PC-3 (cell line): Measurements from ENCODE around the gene PCSK5. TPM values are rescaled to one million over a fixed set of nuclear protein-coding genes. Genes with fewer than 3 reads are reported as not detected.

ENCODE experiments used
- ATAC-seq: fragments of 200-7000 bp; cut with Tn5 transposase; 2 replicates; pipeline ENCODE4 v1.9.1; 2020; ENCODE audit warnings: mild to moderate bottlenecking, moderate library complexity
- BruUV-seq: library from RNA; stranded (reverse); fragments of 400-500 nt; replicated peaks from 2 replicates; lab custom pipeline; 2021; lab: Mats Ljungman, UMichigan
- CTCF ChIA-PET: fragments of 300-600 bp; sonication (Branson Sonifier 250); formaldehyde crosslinking; loops from one replicate; lab custom pipeline; 2022; ENCODE audit warnings: antibody characterized with exemption; lab: Charles Lee
- POLR2A ChIA-PET: fragments of 300-600 bp; sonication (Branson Sonifier 250); formaldehyde crosslinking; loops from one replicate; lab custom pipeline; 2022; ENCODE audit warnings: antibody characterized with exemption; ENCODE audit not compliant: unreplicated experiment; lab: Charles Lee
- DNase-seq: peaks from one replicate; pipeline ENCODE4 v3.0.0-alpha.2; 2015
- H2AFZ ChIP-seq: fragments of 300-600 bp; sonication (generic); 2 replicates; pipeline ENCODE4 v1.6.0; 2016; ENCODE audit warnings: antibody characterized with exemption, low read length
- H3F3A ChIP-seq: fragments of 300-600 bp; sonication (generic); one replicate; pipeline ENCODE4 v1.6.0; 2017; ENCODE audit warnings: antibody characterized with exemption, low read length, control low read depth, mild to moderate bottlenecking; ENCODE audit not compliant: unreplicated experiment
- H3K27ac ChIP-seq: fragments of 300-600 bp; sonication (generic); 2 replicates; pipeline ENCODE4 v1.5.1; 2016; ENCODE audit warnings: mild to moderate bottlenecking, low read length
- H3K27me3 ChIP-seq: fragments of 300-600 bp; sonication (generic); 2 replicates; pipeline ENCODE4 v1.6.1; 2016; ENCODE audit warnings: low read length, mixed read lengths
- H3K36me3 ChIP-seq: fragments of 300-600 bp; sonication (generic); 2 replicates; pipeline ENCODE4 v1.6.1; 2016; ENCODE audit warnings: low read depth, mixed run types, low read length, mixed read lengths
- H3K4me1 ChIP-seq: fragments of 300-600 bp; sonication (generic); 2 replicates; pipeline ENCODE4 v1.5.1; 2016; ENCODE audit warnings: low read length; ENCODE audit not compliant: insufficient read depth
- H3K4me2 ChIP-seq: fragments of 300-600 bp; sonication (generic); 2 replicates; pipeline ENCODE4 v1.6.0; 2016; ENCODE audit warnings: low read length
- H3K4me3 ChIP-seq: fragments of 300-600 bp; sonication (generic); 2 replicates; pipeline ENCODE4 v1.5.1; 2016; ENCODE audit warnings: mild to moderate bottlenecking, low read length, mixed read lengths
- H3K79me2 ChIP-seq: fragments of 300-600 bp; sonication (generic); 2 replicates; pipeline ENCODE4 v1.6.1; 2017; ENCODE audit warnings: low read length, mixed read lengths
- H3K9ac ChIP-seq: fragments of 300-600 bp; sonication (generic); 2 replicates; pipeline ENCODE4 v1.6.0; 2016; ENCODE audit warnings: mild to moderate bottlenecking, low read length
- H3K9me2 ChIP-seq: fragments of 300-600 bp; sonication (generic); replicated peaks from 2 replicates; pipeline ENCODE4 v1.6.1; 2016; ENCODE audit warnings: mixed run types, low read length, mixed read lengths
- H3K9me3 ChIP-seq: fragments of 300-600 bp; sonication (generic); 2 replicates; pipeline ENCODE4 v1.6.1; 2016; ENCODE audit warnings: low read length, mixed read lengths
- H4K20me1 ChIP-seq: fragments of 300-600 bp; sonication (generic); 2 replicates; pipeline ENCODE4 v1.6.1; 2016; ENCODE audit warnings: low read length, mixed read lengths
- EZH2 ChIP-seq: fragments of 300-600 bp; sonication (generic); IDR thresholded peaks from one replicate; pipeline ENCODE4 v1.6.1; 2017; ENCODE audit warnings: antibody characterized with exemption, mild to moderate bottlenecking, low read length; ENCODE audit not compliant: unreplicated experiment
- EZH2phosphoT487 ChIP-seq: fragments of 300-600 bp; sonication (generic); IDR thresholded peaks from 2 replicates; pipeline ENCODE4 v1.6.1; 2018; ENCODE audit warnings: mild to moderate bottlenecking, antibody characterized with exemption, low read length, borderline replicate concordance
- intact Hi-C: fragments of 100-400 bp; cut with micrococcal nuclease; formaldehyde crosslinking; loops from 2 replicates; pipeline ENCODE4 v1.9.0; 2023
- total RNA-seq: library from RNA; depleted of rRNA; stranded (reverse); fragments of >200 nt; gene quantifications from 2 replicates; pipeline ENCODE4 v1.2.3, GENCODE V29; 2014
- TF ChIP-seq, protein P1 (sequence below): fragments of 300-600 bp; sonication (generic); conservative IDR thresholded peaks from 2 replicates; pipeline ENCODE4 v1.5.1; 2017; ENCODE audit warnings: antibody characterized with exemption, low read depth, mild to moderate bottlenecking, low read length

Gene PCSK5
- total RNA-seq, 1 experiment from 2014 or later = not detected

DNA sequence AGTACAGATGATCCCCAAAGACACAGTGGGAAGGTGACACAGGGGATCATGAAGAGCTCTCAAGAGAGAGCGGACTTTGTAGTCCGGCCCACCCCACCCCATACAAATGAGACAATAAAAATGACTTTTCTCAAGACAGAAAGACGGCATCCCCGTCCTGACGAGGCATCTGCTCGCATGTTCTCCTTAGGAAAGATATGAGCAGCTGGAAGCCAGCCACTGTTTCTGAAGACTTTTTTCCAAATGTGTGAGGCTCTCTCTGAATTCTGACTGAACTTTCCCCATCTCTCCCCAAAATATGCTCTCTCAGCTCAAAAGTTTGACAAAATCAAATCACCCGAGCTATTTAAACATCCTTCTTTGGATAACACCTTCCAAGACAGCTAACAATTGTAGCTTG, 398.6 kb downstream of the PCSK5 start:
- CTCF ChIA-PET = no interaction called here
- no TSS peak for BruUV-seq
- no peak overlapping the region for H3K9ac ChIP-seq
- no peaks in the 10 kb centered on the region for H3K27me3 ChIP-seq
- H3K4me2 ChIP-seq = no peak overlapping the region
- H3K4me1 ChIP-seq = no peaks in the 10 kb centered on the region
- no peaks in the 10 kb centered on the region for H3F3A ChIP-seq
- intact Hi-C loops = no loop called here
- H3K9me3 ChIP-seq = no peaks in the 10 kb centered on the region
- no peaks in the 10 kb centered on the region for H3K9me2 ChIP-seq
- TF ChIP-seq EZH2phosphoT487 = no peak
- TF ChIP-seq, protein P1, sequence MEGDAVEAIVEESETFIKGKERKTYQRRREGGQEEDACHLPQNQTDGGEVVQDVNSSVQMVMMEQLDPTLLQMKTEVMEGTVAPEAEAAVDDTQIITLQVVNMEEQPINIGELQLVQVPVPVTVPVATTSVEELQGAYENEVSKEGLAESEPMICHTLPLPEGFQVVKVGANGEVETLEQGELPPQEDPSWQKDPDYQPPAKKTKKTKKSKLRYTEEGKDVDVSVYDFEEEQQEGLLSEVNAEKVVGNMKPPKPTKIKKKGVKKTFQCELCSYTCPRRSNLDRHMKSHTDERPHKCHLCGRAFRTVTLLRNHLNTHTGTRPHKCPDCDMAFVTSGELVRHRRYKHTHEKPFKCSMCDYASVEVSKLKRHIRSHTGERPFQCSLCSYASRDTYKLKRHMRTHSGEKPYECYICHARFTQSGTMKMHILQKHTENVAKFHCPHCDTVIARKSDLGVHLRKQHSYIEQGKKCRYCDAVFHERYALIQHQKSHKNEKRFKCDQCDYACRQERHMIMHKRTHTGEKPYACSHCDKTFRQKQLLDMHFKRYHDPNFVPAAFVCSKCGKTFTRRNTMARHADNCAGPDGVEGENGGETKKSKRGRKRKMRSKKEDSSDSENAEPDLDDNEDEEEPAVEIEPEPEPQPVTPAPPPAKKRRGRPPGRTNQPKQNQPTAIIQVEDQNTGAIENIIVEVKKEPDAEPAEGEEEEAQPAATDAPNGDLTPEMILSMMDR = no peak
- TF ChIP-seq EZH2 = no peak
- no peak for ATAC-seq
- H3K36me3 ChIP-seq = no peaks in the 10 kb centered on the region
- H2AFZ ChIP-seq = no peak overlapping the region
- H3K4me3 ChIP-seq = no peak overlapping the region
- no peaks in the 10 kb centered on the region for H4K20me1 ChIP-seq
- DNase-seq = no peak
- H3K79me2 ChIP-seq = no peaks in the 10 kb centered on the region
- POLR2A ChIA-PET = no interaction called here
- H3K27ac ChIP-seq = no peak overlapping the region

DNA sequence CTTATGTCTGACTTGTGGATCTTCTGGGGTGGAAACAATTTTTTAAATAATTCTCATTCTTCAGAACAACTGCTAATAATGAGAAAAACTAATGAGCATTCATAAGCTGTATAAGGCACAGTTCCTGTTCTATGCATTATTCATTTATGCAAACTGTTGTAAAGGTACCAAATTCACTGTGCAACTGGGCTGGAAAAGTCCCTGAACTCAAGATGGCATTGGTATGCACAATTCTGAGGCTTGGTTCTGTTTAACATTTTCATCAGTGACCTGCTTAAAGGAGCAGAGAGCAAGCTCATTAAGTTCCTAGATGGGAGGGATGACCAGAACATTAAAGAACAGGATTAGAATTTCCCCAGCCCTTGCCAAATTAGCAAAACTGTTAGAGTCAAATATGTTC, 399.2 kb downstream of the PCSK5 start:
- TF ChIP-seq EZH2phosphoT487 (no peak), EZH2 (no peak)
- TF ChIP-seq, protein P1 = no peak
- Histone ChIP-seq H3F3A (no peaks in the 10 kb centered on the region), H4K20me1 (no peaks in the 10 kb centered on the region), H3K9me3 (no peaks in the 10 kb centered on the region), H2AFZ (no peak overlapping the region), H3K4me2 (no peak overlapping the region), H3K79me2 (no peaks in the 10 kb centered on the region), H3K9ac (no peak overlapping the region), H3K4me1 (no peaks in the 10 kb centered on the region), H3K27ac (no peak overlapping the region), H3K36me3 (no peaks in the 10 kb centered on the region), H3K9me2 (no peaks in the 10 kb centered on the region), H3K4me3 (no peak overlapping the region), H3K27me3 (no peaks in the 10 kb centered on the region)
- ChIA-PET CTCF (interaction anchor here (0.6 kb wide), 1 partner anchor 110 kb away, joined by 3 read pairs; no protein-coding TSS in a partner anchor), POLR2A (no interaction called here)
- intact Hi-C loops = no loop called here
- no peak for ATAC-seq
- BruUV-seq = no TSS peak
- no peak for DNase-seq

DNA sequence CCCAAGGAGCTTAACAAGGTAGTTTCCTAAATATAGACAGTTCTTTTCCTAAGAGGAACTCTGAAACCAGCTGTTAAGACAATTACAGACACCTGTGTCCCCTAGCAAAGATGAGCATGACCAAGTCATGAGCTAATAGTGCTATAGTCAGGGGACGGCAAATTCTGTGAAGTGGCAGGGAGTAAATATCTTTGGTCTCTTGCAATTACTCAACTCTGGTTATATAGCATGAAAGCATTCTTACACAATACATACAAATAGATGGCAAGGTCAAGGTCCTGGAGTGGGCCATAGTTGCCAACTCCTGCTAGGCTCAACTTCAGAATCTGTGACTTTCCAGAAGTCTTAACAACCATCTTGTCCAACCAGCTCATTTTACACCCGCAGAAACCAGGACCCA, 400.1 kb downstream of the PCSK5 start:
- Histone ChIP-seq H3K36me3 (no peaks in the 10 kb centered on the region), H3K9me2 (no peaks in the 10 kb centered on the region), H3K27ac (no peak overlapping the region), H3F3A (no peaks in the 10 kb centered on the region), H3K4me1 (no peaks in the 10 kb centered on the region), H3K4me3 (no peak overlapping the region), H3K9me3 (no peaks in the 10 kb centered on the region), H3K4me2 (no peak overlapping the region), H4K20me1 (no peaks in the 10 kb centered on the region), H2AFZ (no peak overlapping the region), H3K9ac (no peak overlapping the region), H3K79me2 (no peaks in the 10 kb centered on the region), H3K27me3 (no peaks in the 10 kb centered on the region)
- intact Hi-C loops = no loop called here
- no TSS peak for BruUV-seq
- DNase-seq (no peak), ATAC-seq (no peak)
- ChIA-PET CTCF (no interaction called here), POLR2A (no interaction called here)
- TF ChIP-seq, protein P1 = no peak
- TF ChIP-seq EZH2 = no peak
- TF ChIP-seq EZH2phosphoT487 = no peak
